T47D (cell line): ENCODE data around the gene TFIP11.
A peak's percentile ranks its signal among the peaks of the same experiment; 100 is the strongest.
"Not testable (repeated sequence)": the region's sequence is repeated elsewhere in the genome, so short reads cannot be mapped to it uniquely, and the experiment has no call there.

Source experiments
- DNase-seq, 2 experiments: peaks; one replicate each; pipeline versions ENCODE4 v3.0.0 to v3.0.0-alpha.2; 2011 to 2012; ENCODE audit warnings: low read depth in 1 of 2, low spot score in 1 of 2
- JUND ChIP-seq: IDR thresholded peaks from 2 replicates; pipeline ENCODE4 v1.6.1; 2012; ENCODE audit warnings: low read depth
- in situ Hi-C: cut with HindIII; loops from 2 replicates; pipeline ENCODE4 v1.10.0; 2016; ENCODE audit warnings: low sequenced_read_pairs, low pct_unique_long_range_greater_than_20kb

The TFIP11 gene

GRCh38 chr22:26535603-26535908 lies 23.3 kb upstream of the TFIP11 start:
- TF ChIP-seq JUND: no peak
- in situ Hi-C loops: no loop called here
- DNase-seq: no peak

DNA sequence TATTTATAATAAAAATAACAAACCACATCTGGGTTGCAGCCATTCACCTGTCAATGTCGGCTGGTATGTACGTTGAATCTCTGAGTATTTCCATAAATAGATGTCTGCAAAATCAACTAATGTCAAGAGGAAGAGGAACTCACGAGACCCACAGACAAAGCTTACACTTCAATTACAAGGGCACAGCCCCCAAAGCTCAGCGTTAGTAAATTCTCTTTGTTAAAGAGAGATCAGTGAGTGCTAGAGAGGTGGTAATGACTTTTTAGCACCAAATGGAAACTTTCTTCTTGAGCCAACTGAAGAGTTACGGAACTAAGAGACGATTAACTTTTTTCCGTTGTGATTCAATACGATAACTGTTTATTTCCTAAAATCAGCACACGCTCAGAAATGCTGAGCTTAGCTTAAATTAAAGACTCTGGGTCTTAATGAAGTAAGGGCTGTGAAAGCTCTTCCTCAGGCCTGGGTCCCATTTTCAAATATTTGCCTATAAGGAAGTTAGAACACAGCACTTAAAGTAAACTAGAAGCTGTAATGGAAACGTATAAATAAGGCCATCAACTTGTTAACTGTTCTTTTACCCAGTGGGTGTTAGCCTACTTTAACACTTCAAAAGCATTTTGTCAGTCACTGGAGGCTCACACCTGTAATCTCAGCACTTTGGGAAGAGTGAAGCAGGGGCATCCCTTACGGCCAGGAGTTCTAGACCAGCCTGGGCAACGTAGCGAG lies 22.8 kb upstream of the TFIP11 start:
- TF ChIP-seq JUND: no peak
- in situ Hi-C loops: no loop called here
- DNase-seq: no peak

DNA sequence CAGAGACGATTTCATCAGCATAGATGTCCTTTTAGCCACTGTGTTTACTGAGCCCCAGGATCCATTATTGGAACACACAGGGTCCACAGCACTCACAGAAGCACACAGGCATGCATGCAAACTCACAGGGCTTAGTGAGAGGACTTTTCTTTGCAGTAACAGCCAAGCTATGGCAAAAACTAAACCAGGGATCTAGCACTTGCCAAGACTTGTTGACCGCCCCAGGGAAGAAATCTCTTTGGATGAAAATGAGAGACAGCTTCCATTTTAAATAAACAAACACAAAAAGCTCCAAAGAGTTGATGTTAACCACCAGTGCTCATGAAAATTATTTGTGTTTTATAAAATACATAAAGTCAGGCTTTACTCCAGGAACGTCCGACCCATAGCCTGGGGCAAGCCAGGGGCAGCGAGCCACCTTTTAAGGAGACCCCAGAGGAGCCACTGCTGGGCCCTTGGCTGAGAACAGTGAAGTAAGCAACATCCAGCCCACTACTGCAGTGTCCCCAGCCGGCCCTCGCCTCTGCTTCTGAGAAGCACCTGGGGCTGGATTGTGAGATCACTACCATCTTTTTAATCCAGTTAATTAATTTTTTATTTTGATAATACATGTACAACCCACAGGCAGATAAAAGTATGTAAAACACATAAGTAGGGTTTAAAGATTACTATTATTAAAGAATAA lies 22.0 kb upstream of the TFIP11 start:
- TF ChIP-seq JUND: no peak
- DNase-seq: peak in 1 of 2 experiments; percentile 32
- in situ Hi-C loops: no loop called here

DNA sequence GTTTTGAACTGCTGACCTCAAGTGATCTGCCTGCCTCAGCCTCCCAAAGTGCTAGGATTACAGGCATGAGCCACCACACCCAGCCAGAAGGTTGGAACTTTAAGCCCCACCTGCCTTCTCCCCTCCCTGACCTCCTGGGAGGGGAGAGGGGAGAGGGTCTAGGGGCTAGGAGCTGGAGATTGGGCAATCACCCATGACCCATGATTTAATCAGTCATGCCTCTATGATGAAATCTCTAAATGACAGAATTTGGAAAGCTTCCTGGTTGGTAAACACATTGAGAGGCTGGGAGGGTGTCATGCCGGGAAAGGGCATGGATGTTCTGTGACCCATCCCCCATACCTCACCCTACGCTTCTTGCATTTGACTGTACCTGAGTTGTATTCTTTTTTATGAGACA lies 17.1 kb upstream of the TFIP11 start:
- no peak for DNase-seq
- in situ Hi-C loops: no loop called here
- no peak for TF ChIP-seq JUND

- in situ Hi-C loops, DNase-seq: not testable (repeated sequence)
Observed at GRCh38 chr22:26528518-26528917, 16.2 kb upstream of the TFIP11 start.

DNA sequence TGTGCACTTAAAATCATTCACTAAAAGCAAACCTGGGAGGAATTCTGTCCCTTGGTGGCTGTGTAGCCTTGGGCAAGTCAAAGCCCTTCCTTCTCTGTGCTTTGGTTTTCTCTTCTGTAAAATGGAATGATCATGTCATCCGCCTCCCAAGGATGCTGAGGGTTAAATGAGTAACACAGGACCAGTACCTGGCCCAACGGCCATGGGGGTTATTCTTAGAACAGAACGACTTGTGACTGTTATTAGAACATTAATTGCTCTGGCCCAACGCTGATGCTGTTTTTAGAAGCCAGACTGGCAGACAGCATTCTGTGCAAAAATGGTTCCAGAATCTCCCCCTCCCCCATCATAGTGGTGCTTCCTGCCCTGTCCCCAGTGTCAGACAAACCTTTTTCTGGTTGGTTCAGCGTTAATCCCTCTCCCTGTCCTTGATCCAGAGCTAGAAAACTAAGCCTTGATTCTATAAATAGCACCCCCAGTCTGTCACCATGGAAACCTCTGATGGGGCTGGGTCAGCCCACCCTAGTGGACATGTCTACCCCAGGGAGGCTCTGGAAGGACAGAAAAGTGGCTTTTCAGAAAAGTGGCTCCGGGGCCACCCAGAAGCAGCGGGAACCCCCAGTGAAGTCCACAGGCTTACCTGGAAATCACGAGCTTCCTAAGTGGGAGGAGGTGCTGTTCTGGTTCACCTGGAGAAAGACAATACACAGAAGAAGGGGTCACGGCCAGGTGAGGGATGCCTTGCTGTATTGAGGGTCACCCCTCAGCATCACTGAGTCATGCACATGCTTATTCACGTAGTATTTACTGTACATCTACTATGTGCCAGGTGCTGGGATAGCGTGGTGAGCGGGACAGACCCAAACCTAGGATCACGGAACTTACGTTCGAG lies 15.5 kb upstream of the TFIP11 start:
- DNase-seq: no peak
- TF ChIP-seq JUND: no peak
- in situ Hi-C loops: no loop called here

DNA sequence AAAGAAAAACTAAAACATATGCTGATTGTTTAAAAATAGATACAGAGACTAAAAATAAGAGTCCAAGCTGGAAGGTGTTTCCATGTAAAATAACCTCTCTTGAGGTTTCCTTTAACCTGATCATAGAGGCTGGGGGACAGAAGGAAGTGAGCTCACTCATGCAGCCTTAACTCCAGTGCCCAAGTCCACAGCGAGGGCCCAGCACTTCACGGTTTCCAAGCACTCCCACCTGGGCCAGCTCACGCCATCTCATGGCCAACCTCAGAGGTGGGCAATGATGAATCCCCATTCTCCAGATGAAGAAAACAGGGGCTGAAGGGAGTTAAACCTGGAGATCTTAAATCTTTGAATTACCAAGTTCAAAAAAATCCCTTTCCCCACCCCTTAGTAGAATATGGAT lies 14.9 kb upstream of the TFIP11 start:
- in situ Hi-C loops: no loop called here

GRCh38 chr22:26525946-26526564 lies 13.8 kb upstream of the TFIP11 start:
- in situ Hi-C loops: no loop called here
- no peak for TF ChIP-seq JUND
- no peak for DNase-seq

More for the DNA sequence above, 14.9 kb upstream of the TFIP11 start:
- no peak for TF ChIP-seq JUND
- DNase-seq: no peak

DNA sequence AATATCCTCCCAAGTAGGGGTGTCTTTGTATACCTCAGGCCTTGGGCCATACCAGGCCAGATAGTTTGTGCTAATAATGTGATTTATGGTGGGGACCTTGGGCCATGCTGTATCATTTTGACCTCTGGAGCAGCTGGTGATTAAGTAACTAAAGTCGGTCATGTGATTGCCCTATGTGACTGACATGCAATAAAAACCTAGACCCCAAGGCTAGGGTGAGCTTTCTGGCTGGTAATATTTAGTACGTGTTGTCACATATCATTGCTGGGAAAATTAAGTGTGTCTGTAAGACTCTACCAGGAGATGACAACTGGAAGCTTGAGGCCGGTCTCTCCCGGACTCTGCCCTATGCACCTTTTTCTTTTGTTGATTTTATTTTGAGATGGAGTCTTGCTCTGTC lies 12.6 kb upstream of the TFIP11 start:
- no peak for TF ChIP-seq JUND
- no peak for DNase-seq
- in situ Hi-C loops: no loop called here

- no peak for DNase-seq
- TF ChIP-seq JUND: no peak
- in situ Hi-C loops: no loop called here
Observed at GRCh38 chr22:26522592-26522991, 10.3 kb upstream of the TFIP11 start.

GRCh38 chr22:26522012-26522411 lies 9.7 kb upstream of the TFIP11 start:
- in situ Hi-C loops: no loop called here

GRCh38 chr22:26517429-26517828 lies 5.2 kb upstream of the TFIP11 start:
- in situ Hi-C loops: no loop called here
- DNase-seq: no peak
- TF ChIP-seq JUND: no peak

More at GRCh38 chr22:26522012-26522411, 9.7 kb upstream of the TFIP11 start:
- no peak for TF ChIP-seq JUND
- no peak for DNase-seq

DNA sequence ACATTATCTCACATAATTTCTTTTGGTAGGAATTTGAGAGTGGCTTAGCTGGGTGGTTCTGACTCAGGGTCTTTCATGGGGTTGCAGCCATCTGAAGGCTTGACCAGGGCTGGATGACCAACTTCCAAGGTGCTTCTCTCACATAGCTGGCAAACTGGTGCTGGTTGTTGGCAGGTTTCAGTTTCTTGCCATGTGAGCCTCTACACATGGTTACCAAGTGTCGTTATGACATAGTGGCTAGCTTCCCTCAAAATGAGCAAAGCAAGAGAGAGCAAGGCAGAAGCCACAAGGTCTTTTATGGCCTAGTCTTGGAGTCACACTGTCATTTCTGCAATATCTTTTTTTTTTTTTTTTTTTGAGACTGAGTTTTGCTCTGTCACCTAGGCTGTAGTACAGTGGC lies 4.2 kb upstream of the TFIP11 start:
- no peak for TF ChIP-seq JUND
- DNase-seq: no peak
- in situ Hi-C loops: no loop called here
